Measurements from ENCODE around the gene EAF2.

Gene EAF2

DNA sequence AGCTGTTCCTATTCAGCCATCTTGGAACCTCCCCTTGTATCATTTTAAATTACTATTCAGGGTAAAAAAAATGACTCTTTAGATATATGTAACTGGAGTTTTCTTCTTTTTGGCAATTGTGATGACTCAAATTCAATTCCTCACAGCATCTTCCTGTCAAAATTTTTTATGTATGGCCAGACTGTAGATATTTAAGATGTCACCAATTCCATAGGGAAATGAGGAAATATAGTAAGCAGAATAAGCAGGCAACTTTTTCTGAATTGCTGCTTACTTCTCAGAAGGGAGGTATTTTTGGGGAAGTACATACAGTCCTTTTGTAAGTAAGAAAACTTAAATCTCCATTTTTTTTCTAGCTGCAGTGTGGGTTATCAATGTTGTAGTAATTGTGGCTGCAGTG lies 28.8 kb downstream of the EAF2 start:
- FAIRE-seq, result no peak

DNA sequence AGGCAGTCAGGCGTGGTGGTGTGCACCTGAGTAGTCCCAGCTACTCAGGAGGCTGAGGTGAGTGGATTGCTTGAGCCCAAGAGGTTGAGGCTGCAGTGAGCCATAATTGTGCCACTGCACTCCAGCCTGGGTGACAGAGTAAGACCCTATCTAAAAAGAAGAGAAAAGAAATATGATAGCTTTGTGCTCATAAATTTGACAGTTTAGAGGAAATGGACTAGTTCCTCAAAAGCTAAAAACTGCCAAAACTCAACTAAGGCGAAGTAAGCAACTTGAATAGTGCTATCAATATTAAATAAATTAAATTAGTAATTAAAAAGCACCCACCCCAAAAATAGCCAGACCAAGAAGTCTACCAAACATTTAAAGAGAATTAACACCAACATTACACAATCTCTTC lies 34.7 kb downstream of the EAF2 start:
- FAIRE-seq, result no peak

DNA sequence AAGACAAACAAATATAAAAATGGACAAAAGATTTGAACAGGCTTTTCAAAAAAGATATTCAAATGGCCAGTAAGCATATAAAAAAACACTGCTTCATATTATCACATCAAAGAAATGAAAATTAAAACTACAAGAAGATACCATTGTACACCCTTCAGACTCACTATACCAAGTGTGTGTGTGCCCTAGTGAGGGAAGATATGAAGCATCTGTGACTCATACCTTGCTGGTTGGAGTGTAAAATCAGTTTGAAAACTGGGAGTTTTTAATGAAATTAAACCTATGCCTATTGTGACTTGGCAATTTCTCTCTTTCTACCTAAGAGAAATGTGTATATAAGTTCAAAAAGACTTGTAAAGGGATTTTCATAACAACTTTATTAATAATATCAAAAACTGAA lies 35.7 kb downstream of the EAF2 start:
- no peak for FAIRE-seq

DNA sequence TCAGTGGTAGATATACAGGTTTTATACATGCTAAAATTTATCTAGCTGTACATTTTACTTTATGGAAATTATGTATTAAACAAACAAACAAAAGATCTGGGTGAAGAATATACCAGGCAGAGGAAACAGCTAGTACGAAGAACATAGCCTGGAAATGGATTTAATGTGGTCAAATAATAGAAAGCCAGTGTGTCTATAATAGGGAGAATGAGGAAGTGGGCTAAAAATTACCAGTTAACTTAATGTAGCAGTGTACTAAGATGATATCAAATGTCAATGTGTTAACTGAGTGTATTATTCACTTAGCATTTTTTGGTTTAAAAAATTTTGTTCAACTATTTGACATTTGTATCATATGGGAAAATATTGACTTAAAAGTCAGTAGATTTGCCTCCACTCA lies 36.4 kb downstream of the EAF2 start:
- no peak for FAIRE-seq

DNA sequence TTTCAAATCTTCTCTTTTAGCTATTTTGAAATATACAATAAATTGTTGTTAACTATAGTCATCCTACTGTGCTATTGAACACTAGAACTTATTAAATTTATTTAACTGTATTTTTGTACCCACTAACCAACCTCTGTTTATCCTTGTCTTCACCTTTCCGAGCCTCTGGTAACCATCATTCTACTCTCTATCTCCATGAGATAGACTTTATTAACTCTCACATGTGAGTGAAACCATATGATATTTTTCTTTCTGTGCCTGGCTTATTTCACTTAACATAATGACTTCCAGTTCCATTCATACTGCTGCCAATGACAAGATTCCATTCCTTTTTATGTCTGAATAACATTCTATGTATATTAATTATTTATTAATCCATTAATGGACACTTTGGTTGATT lies 43.4 kb downstream of the EAF2 start:
- no peak for FAIRE-seq

DNA sequence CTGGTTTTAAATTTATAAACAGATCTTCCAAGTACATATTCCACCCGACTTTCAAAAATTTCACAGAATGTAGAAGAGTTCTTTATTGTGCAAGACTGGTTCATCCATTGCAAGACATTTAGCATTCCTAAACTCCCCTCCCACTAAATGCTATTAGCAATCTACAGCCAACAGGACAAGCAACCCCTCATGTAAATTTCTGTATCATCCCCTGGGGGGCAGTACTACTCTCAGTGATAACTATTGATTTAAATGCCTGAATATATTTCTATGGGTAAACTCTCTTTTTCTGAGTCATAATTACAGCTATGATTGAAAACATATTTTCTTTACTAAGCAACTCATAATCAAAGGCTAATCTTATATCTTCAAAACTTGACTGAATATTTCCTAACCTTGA lies 48.5 kb downstream of the EAF2 start:
- no peak for FAIRE-seq

DNA sequence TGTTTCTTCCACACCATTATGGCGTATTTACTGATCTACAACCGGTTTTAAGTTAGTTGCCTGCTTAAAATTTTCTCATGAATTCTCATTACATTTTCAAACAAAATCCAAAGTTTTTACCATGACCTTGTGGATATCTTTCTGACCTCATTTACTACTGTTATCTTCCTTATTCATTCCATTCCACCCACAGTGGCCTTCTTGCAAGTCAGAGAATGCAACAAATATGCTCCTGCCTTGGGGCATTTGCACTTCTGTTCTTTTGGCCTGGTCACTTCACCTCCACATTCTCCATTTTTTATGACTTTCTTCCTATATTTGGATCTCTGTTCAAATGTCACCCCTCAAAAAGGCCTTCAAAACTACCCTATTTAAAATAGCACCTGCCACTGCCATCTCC lies 50.4 kb downstream of the EAF2 start:
- FAIRE-seq, result no peak

DNA sequence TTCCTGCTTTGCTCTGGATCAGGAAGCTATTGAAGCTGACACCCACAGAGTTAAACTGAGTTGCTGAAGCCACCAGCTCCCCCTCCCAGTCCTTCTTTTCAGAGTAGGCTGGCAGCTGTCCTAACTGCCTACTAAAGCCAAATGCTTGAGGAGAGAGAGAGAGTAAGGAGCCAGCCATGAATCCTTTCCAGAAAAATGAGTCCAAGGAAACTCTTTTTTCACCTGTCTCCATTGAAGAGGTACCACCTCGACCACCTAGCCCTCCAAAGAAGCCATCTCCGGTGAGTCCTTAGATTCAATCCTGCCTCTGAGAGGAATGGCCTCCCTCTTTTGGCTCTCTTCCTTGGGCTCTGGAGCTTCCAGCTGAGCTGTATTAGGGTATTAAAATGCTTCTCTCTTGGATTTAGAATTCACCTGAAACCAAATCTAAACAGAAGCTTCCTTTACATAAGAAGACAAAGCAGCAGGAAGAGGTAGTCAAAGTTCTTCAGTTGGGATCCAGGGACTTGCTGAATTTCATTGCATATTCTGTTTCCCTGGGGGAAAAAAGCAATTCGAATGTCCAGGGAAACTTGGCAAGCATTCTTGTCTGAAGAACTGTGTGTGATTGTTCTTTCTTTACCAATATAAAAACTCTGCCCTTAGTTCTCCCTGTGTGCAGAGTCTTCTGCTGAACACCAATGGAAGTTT lies 59.4 kb downstream of the EAF2 start, which contains the start of gene SLC15A2:
Gene SLC15A2 (plus strand): TSS at position 101 of the 690 bp plus-strand sequence. CDS start 76 bp downstream, at position 177.
- no peak for FAIRE-seq

DNA sequence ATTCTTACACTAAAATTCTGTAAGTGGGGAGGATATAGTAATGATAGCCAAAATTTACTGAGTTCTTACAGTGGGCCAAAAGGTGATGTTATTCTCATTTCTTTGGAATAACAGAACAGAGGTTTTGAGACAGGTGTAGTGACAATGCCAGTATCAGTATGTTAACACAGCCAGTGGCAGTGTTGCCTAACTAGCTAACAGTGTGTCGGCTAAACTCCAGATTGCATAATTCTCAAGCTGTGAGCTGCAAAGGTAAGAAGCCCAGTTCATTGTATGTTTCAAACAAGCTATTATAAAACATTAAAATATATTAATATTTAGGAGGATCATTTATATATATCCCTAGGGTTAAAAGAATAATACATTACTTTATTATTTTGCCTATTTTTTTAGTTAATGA lies 60.1 kb downstream of the EAF2 start:
- no peak for FAIRE-seq

DNA sequence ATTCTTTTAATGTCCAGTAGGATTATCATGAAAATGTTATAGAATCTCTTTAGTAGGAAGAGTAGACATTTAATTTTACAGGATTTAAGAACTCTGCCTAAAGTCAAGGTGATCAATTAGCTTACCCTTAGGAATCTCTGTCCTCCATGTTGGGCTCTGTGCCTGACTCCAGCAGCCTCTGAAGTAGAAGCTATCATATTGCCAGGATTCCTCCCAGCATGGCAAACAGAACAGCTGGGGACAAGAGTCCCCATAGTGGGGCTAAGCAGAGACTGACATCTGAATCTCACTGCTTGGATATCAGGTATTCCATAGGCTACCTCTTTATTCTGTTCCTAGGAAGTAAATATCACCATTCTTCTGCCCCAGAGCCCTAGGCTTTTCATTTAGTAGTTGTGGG lies 60.7 kb downstream of the EAF2 start:
- no peak for FAIRE-seq

DNA sequence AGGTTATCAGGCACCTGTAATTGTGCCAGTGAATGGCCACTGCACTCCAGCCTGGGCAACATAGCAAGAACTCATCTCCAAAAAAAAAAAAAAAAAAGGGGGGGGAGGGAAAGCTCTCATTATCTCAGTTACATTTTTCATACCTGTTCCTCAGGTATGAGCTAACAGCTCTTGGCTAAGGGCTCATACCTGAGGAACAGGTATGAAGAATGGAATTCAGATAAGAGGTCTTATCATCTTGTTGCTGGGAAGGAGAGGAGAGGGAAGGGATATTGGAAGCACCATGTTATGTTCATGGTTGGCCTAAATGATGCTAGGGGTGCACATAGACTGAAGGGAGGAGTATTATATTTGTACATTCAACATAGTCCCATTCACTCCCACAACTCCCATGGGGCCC lies 61.8 kb downstream of the EAF2 start:
- FAIRE-seq, result no peak

DNA sequence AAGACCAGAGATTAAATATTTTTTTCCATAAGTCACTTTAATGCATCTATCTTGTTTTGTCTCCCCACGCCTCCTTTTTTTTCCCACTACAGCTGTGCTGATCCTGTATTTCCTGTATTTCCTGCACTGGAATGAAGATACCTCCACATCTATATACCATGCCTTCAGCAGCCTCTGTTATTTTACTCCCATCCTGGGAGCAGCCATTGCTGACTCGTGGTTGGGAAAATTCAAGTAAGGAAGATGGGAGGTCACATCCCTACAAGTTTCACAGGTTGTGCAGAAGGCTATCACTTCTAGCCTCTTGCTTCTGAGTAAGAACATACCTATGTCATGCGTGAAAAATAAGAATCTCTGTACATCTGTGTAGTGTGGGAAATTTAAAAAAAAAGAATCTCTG lies 62.3 kb downstream of the EAF2 start:
- FAIRE-seq, result no peak

DNA sequence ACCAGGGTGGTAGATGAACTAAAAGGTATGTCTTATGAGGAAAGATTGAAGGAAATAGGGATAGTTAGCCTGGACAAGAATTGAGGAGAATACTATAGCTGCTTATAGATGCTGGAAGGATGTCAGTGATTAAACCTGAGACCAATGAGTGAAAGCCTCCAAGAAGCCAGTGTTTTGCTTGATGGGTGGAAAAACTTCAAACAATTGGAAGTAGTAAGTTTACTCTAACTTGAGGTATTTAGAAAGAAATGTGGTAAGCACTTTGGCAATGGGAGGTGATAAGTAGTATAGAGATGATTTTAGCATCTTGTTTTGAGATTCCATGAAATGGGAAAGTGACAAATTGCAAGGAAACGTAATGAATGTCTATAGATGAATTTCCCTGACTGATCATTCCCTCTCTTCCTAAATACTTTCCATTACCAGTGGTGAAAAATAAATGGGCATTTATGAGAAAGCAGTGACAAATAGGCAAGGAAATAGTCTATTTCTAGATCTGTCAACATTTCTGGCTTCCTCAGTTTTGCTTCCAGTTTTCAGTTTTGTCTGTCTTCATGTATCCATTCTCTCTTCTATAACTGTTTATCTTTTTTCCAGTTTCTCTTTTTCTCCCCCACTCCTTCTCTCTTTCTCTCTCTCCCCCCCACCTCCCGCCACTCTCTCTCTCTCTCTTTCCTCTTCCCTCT lies 78.4 kb downstream of the EAF2 start:
- no peak for FAIRE-seq

DNA sequence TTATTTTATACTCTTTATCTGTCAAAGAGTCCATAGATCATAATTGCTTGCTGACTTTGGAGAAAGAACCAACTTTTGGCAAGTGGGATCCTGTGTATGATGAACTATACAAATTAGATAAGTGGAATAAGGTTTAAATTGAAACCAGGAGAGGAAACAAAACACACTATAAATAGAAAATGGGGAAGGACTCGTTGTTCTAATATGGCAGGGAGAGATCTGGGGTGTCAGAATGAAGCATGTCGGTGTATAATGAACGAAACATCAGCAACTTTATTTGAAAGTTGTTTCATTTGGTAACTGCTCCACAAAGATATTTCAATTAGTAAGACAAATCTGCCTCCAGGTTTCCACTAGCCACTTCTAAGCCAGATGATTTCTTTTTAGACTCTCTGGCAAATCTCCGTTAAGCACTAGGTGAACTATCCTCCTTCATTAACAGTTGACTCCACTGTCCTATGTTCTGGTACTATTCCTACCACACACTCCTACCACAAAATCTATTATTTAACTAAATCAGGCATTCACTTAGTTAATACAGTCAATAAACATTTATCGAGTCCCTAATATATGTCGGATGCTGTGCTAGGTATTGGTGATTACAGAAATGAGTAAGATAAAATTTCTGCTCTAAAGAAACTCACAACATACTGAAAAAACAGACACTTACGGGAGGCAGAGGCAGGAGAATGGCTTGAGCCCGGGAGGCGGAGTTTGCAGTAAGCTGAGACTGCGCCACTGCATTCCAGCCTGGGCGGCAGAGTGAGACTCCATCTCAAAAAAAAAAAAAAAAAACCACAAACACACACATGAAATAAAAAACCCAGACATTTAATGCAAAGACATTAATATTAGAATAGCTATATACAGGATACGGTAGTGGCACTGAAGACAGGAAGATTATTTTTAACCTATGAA lies 79.3 kb downstream of the EAF2 start:
- FAIRE-seq, result no peak

DNA sequence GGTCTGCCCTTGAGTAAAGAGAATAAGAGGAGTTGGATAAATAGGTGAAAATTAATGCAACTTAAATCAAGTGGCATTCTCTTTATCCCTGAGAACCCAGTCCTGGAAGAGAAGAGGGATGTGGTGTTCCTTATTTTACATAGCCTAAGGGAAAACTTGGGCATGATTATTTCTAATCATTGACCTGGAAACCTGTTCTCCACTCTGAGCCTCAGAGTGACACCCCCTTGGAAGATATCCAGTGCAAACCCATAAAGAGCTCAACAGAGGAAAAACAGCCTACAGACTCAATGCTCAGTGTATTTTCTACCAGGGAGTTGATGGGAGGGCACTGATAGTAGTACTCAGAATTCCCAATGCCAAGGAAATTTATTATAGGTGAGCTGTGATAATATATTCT lies 81.2 kb downstream of the EAF2 start:
- no peak for FAIRE-seq

DNA sequence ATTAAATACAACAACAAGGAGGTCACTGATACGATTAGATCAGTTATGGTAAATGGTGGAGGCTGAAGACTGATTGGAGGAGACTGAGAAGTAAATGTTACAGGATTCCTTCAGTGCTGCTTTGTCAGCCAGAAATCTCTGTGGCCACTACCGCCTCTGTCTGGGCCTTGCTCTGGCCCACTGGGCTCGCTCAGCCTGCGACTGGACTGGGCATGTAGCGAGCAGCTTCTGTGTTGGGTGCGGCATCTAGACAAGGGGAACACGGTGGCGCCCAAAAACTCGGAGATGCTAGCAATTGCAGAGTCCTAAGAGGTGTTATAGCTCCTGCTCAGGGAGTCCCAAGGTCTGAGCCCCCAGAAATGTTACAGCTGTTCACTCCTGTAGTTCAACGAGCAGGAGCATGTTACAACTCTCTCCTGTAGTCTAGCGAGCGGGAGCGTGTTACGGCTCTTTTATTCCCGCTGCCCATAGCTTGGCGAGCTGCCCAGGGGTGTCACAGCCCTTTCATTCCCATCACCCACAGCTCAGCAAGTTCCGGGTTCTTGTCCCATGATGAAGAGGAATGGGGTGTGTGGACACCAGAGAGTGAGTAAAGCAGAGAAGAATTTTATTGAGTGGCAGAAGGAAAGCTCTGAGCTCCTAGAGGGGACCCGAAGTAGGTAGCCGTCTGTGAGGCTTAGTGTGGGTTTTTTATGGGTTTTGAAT lies 83.9 kb downstream of the EAF2 start:
- FAIRE-seq, result no peak

DNA sequence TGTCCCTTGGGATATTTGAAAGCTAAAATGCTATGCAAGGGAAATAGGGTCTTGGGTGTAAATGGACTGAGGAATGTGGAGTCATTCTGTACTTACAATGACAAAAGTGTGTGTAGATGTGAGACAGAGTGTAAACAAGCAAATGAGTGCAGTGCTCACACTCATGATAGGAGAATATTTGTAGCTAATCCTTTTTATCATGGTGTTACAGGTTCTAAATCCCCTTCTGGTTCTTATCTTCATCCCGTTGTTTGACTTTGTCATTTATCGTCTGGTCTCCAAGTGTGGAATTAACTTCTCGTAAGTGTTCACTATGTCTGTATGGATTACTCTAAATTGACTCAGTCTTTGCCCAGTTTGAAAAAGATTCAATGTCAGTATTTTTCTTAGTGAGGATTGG lies 89.7 kb downstream of the EAF2 start:
- no peak for FAIRE-seq

DNA sequence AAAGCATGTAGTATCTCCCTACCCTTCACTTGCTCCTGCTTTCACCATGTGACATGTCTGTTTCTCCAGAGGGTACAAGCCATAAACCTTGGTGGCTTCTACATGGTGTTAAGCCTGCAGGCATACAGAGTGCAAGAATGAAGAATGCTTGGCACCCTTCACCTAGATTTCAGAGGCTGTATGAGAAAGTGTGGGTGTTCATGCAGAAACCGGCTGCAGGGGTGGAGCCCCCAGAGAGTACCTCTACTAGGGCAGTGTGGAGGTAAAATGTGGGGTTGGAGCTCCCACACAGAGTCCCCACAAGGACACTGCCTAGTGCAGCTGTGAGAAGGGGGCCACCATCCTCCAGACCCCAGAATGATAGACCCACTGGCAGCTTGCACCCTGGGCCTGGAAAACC lies 91.4 kb downstream of the EAF2 start:
- FAIRE-seq, result no peak
